GM12878 (cell line): ENCODE measurements around the gene ALOXE3.
A peak's percentile ranks its signal among the peaks of the same experiment; 100 is the strongest.

Source experiments
- EZH2 ChIP-seq: IDR thresholded peaks from 2 replicates; pipeline ENCODE4 v1.6.1; 2012; ENCODE audit warnings: low read depth, mild to moderate bottlenecking, control low read depth, inconsistent platforms, low read length, borderline replicate concordance; ENCODE audit not compliant: control insufficient read depth
- FOS ChIP-seq: IDR thresholded peaks from 3 replicates; pipeline ENCODE4 v1.6.1; 2011; ENCODE audit warnings: borderline replicate concordance; ENCODE audit not compliant: insufficient read length; ENCODE audit errors: extremely low read depth
- MEF2B ChIP-seq: fragments of 450-650 bp; IDR thresholded peaks from 2 replicates; pipeline ENCODE4 v1.6.1; 2018; ENCODE audit warnings: mild to moderate bottlenecking, moderate library complexity; ENCODE audit not compliant: partially characterized antibody, poor library complexity, severe bottlenecking
- POLR2AphosphoS5 ChIP-seq: IDR thresholded peaks from 2 replicates; pipeline ENCODE4 v1.6.1; 2011; ENCODE audit warnings: mild to moderate bottlenecking, low read length, inconsistent platforms
- SMAD5 ChIP-seq: IDR thresholded peaks from 2 replicates; pipeline ENCODE4 v1.6.1; 2016; ENCODE audit warnings: antibody characterized with exemption, low read depth
- TARDBP ChIP-seq: IDR thresholded peaks from 2 replicates; pipeline ENCODE4 v1.6.1; 2016; ENCODE audit warnings: borderline replicate concordance
- YY1 ChIP-seq: IDR thresholded peaks from 2 replicates; pipeline ENCODE4 v1.6.1; 2011; ENCODE audit warnings: low read depth, mild to moderate bottlenecking, low read length
- TF ChIP-seq, protein P1 (sequence below): IDR thresholded peaks from 2 replicates; pipeline ENCODE4 v1.6.1; 2012; ENCODE audit warnings: mild to moderate bottlenecking, low read depth, low read length
- TF ChIP-seq, protein P2 (sequence below), 3 experiments: IDR thresholded peaks in 2 of 3; conservative IDR thresholded peaks in 1 of 3; 2 replicates each; pipeline ENCODE4 v1.5.1; 2011; ENCODE audit warnings: low read depth in 3 of 3, low read length in 3 of 3, mild to moderate bottlenecking in 3 of 3, control low read depth in 2 of 3, moderate library complexity in 2 of 3, inconsistent platforms in 1 of 3, mixed read lengths in 1 of 3; ENCODE audit not compliant: control insufficient read depth in 2 of 3, insufficient read depth in 1 of 3; ENCODE audit errors: extremely low read depth in 1 of 3
- TF ChIP-seq, protein P3 (sequence below): IDR thresholded peaks from 2 replicates; pipeline ENCODE4 v1.6.1; 2012; ENCODE audit warnings: low read depth, low read length, improper control_type of control experiment

DNA sequence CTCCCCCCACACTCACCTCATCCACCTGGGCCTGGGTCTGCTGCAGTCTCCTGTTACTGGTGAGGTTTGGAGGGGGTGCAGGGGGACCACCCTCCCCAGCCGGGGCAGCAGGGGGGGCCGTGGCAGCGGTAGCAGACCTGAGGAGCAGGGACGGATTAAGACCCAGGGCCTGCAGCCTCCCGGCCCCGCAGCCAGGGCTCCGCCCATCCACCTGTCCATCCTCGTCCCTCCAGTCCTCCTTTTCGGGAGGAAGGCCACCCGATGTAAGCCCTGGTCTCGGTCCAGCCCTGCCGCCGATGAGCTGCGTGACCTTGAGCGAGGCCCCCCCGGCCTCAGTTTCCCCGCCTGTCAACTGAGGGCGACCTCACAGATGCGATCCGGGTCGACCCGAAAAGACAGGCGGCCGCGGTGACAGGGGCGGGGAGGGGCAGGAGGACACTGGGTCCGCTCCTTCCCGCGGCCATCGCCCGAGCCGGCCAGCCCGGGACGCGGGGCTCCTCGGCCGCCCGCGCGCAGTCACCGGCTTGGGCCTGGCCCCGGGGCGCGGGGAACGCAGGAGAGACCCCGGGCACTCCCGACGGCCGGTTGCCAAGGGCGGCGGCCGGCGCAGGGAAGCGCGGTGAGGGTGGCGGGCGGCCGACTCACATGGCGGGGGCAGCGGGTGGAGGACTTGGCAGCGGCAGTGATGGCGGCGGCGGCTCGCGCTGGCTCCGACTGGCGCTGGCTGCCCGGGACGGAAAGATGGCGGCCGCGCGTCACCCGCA is 44.1 kb upstream of the ALOXE3 start, which contains the start of gene VAMP2:
- TF ChIP-seq SMAD5 (no peak), TARDBP (no peak), MEF2B (no peak), FOS (no peak), POLR2AphosphoS5 (peak; percentile 71; the same call in 1 of the 2 replicates), EZH2 (no peak), YY1 (peak; percentile 96)
- TF ChIP-seq, protein P1, sequence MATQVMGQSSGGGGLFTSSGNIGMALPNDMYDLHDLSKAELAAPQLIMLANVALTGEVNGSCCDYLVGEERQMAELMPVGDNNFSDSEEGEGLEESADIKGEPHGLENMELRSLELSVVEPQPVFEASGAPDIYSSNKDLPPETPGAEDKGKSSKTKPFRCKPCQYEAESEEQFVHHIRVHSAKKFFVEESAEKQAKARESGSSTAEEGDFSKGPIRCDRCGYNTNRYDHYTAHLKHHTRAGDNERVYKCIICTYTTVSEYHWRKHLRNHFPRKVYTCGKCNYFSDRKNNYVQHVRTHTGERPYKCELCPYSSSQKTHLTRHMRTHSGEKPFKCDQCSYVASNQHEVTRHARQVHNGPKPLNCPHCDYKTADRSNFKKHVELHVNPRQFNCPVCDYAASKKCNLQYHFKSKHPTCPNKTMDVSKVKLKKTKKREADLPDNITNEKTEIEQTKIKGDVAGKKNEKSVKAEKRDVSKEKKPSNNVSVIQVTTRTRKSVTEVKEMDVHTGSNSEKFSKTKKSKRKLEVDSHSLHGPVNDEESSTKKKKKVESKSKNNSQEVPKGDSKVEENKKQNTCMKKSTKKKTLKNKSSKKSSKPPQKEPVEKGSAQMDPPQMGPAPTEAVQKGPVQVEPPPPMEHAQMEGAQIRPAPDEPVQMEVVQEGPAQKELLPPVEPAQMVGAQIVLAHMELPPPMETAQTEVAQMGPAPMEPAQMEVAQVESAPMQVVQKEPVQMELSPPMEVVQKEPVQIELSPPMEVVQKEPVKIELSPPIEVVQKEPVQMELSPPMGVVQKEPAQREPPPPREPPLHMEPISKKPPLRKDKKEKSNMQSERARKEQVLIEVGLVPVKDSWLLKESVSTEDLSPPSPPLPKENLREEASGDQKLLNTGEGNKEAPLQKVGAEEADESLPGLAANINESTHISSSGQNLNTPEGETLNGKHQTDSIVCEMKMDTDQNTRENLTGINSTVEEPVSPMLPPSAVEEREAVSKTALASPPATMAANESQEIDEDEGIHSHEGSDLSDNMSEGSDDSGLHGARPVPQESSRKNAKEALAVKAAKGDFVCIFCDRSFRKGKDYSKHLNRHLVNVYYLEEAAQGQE, result no peak
- TF ChIP-seq, protein P2, sequence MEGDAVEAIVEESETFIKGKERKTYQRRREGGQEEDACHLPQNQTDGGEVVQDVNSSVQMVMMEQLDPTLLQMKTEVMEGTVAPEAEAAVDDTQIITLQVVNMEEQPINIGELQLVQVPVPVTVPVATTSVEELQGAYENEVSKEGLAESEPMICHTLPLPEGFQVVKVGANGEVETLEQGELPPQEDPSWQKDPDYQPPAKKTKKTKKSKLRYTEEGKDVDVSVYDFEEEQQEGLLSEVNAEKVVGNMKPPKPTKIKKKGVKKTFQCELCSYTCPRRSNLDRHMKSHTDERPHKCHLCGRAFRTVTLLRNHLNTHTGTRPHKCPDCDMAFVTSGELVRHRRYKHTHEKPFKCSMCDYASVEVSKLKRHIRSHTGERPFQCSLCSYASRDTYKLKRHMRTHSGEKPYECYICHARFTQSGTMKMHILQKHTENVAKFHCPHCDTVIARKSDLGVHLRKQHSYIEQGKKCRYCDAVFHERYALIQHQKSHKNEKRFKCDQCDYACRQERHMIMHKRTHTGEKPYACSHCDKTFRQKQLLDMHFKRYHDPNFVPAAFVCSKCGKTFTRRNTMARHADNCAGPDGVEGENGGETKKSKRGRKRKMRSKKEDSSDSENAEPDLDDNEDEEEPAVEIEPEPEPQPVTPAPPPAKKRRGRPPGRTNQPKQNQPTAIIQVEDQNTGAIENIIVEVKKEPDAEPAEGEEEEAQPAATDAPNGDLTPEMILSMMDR (IDR thresholded peaks at IDR 0.05 in 2 of 3, conservative IDR thresholded peaks at IDR 0.05 in 1 of 3; ENCODE audit: control insufficient read depth in 2 of 3, extremely low read depth in 1 of 3, insufficient read depth in 1 of 3, low read depth in 3 of 3, low read length in 3 of 3), result no peak
- TF ChIP-seq, protein P3, sequence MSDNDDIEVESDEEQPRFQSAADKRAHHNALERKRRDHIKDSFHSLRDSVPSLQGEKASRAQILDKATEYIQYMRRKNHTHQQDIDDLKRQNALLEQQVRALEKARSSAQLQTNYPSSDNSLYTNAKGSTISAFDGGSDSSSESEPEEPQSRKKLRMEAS, result no peak; the same call in 1 of the 2 replicates
